SK-N-MC (cell line): ENCODE data around the gene TRAF3.
"Not testable (repeated sequence)": the region's sequence is repeated elsewhere in the genome, so short reads cannot be mapped to it uniquely, and the experiment has no call there.

Source experiments
- EZH2 ChIP-seq: fragments of 200-600 bp; sonication (generic); IDR thresholded peaks from one replicate; pipeline ENCODE4 v1.6.1; 2017; ENCODE audit warnings: antibody characterized with exemption
- FOXP2 ChIP-seq: optimal IDR thresholded peaks from 2 replicates; pipeline ENCODE3; 2011; ENCODE audit warnings: mild to moderate bottlenecking, moderate library complexity; ENCODE audit not compliant: insufficient read depth; ENCODE audit errors: extremely low read length, control extremely low read depth
- POLR2AphosphoS5 ChIP-seq: IDR thresholded peaks from 2 replicates; pipeline ENCODE4 v1.6.1; 2012; ENCODE audit warnings: mild to moderate bottlenecking, low read depth, low read length, borderline replicate concordance

DNA sequence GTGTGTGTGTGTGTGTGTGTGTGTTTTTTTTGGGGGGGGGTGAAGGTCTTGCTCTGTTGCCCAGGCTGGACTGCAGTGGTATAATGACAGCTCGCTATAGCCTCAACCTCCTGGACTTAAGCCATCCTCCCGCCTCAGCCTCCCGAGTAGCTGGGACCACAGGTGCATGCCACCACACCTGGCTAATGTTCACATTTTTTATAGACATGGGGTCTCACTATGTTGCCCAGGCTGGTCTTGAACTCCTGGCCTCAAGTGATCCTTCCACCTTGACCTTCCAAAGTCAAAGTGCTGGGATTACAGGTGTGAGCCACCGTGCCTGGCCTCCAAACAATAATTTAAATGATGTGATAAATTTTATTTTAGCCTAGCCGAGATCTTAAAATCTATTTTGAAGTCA, 59.9 kb downstream of the TRAF3 start:
- TF ChIP-seq EZH2, POLR2AphosphoS5, FOXP2: not testable (repeated sequence)
